Measurements from ENCODE around the gene FAM20A.

DNA sequence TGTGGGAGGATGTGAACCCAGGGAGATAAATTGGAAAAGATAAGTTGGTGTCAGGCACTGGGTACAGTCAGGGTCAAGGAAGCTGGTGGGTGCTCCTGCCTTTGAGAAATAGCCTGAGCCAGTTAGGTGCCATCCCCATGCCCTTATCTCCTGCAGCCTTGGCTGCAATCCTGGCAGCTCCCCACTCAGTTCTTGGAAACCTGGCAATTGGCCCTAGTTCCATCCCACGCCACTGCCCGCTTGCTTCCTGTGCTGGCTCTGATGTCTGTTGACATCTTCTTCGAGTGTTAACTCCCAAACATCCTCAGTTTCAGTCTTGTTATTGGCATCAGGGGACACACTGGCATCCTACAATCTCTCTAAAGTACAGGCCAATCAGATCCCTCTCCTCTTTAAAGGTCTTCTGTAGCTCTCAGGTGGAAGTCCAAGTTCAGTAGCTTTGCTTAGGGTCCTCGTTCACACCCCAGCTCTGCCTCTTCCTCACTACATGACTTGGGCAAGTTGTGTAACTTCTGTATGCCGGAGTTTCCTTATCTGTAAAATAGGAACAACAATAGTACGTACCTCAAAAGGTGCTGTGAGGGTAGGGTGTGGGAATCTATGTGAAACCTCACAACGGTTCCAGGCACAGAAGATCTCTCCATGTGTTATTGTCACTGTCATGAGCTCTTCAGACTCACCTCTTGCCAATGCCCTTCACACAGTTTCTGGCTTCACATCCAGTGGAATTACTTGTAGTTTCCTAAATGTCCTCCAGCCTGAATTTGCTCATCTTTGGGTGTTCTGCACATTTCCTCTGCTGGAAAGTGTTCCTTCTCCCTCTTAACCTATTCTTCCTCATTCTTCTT lies 102.5 kb downstream of the FAM20A start:
- TF ChIP-seq POLR2A (IDR thresholded peaks at IDR 0.05) = no peak
- TF ChIP-seq, protein P1, sequence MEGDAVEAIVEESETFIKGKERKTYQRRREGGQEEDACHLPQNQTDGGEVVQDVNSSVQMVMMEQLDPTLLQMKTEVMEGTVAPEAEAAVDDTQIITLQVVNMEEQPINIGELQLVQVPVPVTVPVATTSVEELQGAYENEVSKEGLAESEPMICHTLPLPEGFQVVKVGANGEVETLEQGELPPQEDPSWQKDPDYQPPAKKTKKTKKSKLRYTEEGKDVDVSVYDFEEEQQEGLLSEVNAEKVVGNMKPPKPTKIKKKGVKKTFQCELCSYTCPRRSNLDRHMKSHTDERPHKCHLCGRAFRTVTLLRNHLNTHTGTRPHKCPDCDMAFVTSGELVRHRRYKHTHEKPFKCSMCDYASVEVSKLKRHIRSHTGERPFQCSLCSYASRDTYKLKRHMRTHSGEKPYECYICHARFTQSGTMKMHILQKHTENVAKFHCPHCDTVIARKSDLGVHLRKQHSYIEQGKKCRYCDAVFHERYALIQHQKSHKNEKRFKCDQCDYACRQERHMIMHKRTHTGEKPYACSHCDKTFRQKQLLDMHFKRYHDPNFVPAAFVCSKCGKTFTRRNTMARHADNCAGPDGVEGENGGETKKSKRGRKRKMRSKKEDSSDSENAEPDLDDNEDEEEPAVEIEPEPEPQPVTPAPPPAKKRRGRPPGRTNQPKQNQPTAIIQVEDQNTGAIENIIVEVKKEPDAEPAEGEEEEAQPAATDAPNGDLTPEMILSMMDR (IDR thresholded peaks at IDR 0.05) = no peak
